HEK293T (cell line): ENCODE measurements around the gene RPRM.

Experiments
- CTCF ChIA-PET: fragments of 350-600 bp; formaldehyde crosslinking; extraction: SDS; loops from one replicate; lab custom pipeline; 2021; ENCODE audit warnings: antibody characterized with exemption, inconsistent platforms; lab: Yijun Ruan, JAX
- POLR2A ChIA-PET: fragments of 350-600 bp; formaldehyde crosslinking; extraction: SDS; loops from one replicate; lab custom pipeline; 2020; ENCODE audit warnings: antibody characterized with exemption, inconsistent platforms; lab: Yijun Ruan, JAX
- DNase-seq: peaks from one replicate; pipeline ENCODE4 v3.0.0; 2012; ENCODE audit warnings: mixed read lengths; ENCODE audit errors: extremely low spot score
- ARNT ChIP-seq: fragments of 450-650 bp; IDR thresholded peaks from 2 replicates; pipeline ENCODE4 v1.6.1; 2017; ENCODE audit warnings: mild to moderate bottlenecking
- BHLHE40 ChIP-seq: fragments of 450-650 bp; IDR thresholded peaks from 2 replicates; pipeline ENCODE4 v1.6.1; 2016; ENCODE audit warnings: mild to moderate bottlenecking, moderate library complexity, borderline replicate concordance
- CTBP1 ChIP-seq: fragments of 450-650 bp; IDR thresholded peaks from 2 replicates; pipeline ENCODE4 v1.6.1; 2016; ENCODE audit warnings: borderline replicate concordance
- ELF4 ChIP-seq: fragments of 450-650 bp; IDR thresholded peaks from 2 replicates; pipeline ENCODE4 v1.6.1; 2017; ENCODE audit warnings: antibody characterized with exemption
- FOXA1 ChIP-seq: fragments of 450-650 bp; IDR thresholded peaks from 2 replicates; pipeline ENCODE4 v1.6.1; 2016; ENCODE audit warnings: mild to moderate bottlenecking
- FOXK2 ChIP-seq: fragments of 450-650 bp; IDR thresholded peaks from 2 replicates; pipeline ENCODE4 v1.6.1; 2016; ENCODE audit warnings: mild to moderate bottlenecking
- FOXM1 ChIP-seq: fragments of 450-650 bp; IDR thresholded peaks from 2 replicates; pipeline ENCODE4 v1.6.1; 2017; ENCODE audit warnings: mild to moderate bottlenecking, borderline replicate concordance
- HDGF ChIP-seq: fragments of 450-650 bp; IDR thresholded peaks from 2 replicates; pipeline ENCODE4 v1.6.1; 2017; ENCODE audit warnings: antibody characterized with exemption, borderline replicate concordance
- L3MBTL2 ChIP-seq: fragments of 450-650 bp; conservative IDR thresholded peaks from 2 replicates; pipeline ENCODE4 v1.6.1; 2016; ENCODE audit warnings: mild to moderate bottlenecking
- LEF1 ChIP-seq: fragments of 450-650 bp; IDR thresholded peaks from 2 replicates; pipeline ENCODE4 v1.6.1; 2017; ENCODE audit warnings: mild to moderate bottlenecking, borderline replicate concordance
- NFRKB ChIP-seq: fragments of 450-650 bp; IDR thresholded peaks from 2 replicates; pipeline ENCODE4 v1.6.1; 2016; ENCODE audit warnings: mild to moderate bottlenecking, moderate library complexity
- PKNOX1 ChIP-seq: fragments of 450-650 bp; IDR thresholded peaks from 2 replicates; pipeline ENCODE4 v1.6.1; 2016
- SP1 ChIP-seq: fragments of 450-650 bp; IDR thresholded peaks from 2 replicates; pipeline ENCODE4 v1.6.1; 2017
- SUZ12 ChIP-seq: fragments of 450-650 bp; IDR thresholded peaks from 2 replicates; pipeline ENCODE4 v1.6.1; 2016; ENCODE audit warnings: mild to moderate bottlenecking
- TARDBP ChIP-seq: fragments of 450-650 bp; IDR thresholded peaks from 2 replicates; pipeline ENCODE4 v1.6.1; 2016
- ZNF384 ChIP-seq: fragments of 450-650 bp; IDR thresholded peaks from 2 replicates; pipeline ENCODE4 v1.6.1; 2016

RPRM gene

GRCh38 chr2:153497938-153498629 lies 19.5 kb upstream of the RPRM start:
- ChIA-PET CTCF (no interaction called here), POLR2A (no interaction called here)
- TF ChIP-seq ELF4, result no peak
- TF ChIP-seq FOXM1, result no peak
- no peak for TF ChIP-seq BHLHE40
- no peak for TF ChIP-seq TARDBP
- no peak for TF ChIP-seq SUZ12
- no peak for TF ChIP-seq PKNOX1
- TF ChIP-seq CTBP1, result no peak
- no peak for DNase-seq

- DNase-seq, result no peak
- ChIA-PET CTCF (no interaction called here), POLR2A (no interaction called here)
- TF ChIP-seq ARNT, result no peak
These were observed 17.2 kb upstream of the RPRM start for GRCh38 chr2:153495725-153496124.

GRCh38 chr2:153488072-153488471 lies 9.5 kb upstream of the RPRM start:
- TF ChIP-seq SP1 (no peak), L3MBTL2 (no peak), TARDBP (no peak), FOXK2 (no peak), ARNT (no peak), NFRKB (no peak), PKNOX1 (no peak), SUZ12 (no peak), FOXM1 (no peak), CTBP1 (no peak)
- ChIA-PET POLR2A (no interaction called here), CTCF (no interaction called here)
- no peak for DNase-seq

- no peak for DNase-seq
- POLR2A ChIA-PET, result no interaction called here
- TF ChIP-seq ELF4 (no peak), TARDBP (no peak), FOXA1 (no peak), L3MBTL2 (no peak), FOXM1 (no peak), LEF1 (no peak), FOXK2 (no peak), ARNT (no peak), NFRKB (no peak), PKNOX1 (no peak), HDGF (no peak), CTBP1 (no peak), BHLHE40 (no peak), SP1 (no peak), ZNF384 (no peak), SUZ12 (no peak)
- CTCF ChIA-PET, result no interaction called here
These were observed 8.9 kb upstream of the RPRM start for GRCh38 chr2:153487448-153487847.

- no peak for DNase-seq
- ChIA-PET POLR2A (no interaction called here), CTCF (interaction anchor here (0.8 to 1.6 kb wide), 3 partner anchors 41 to 345 kb away, joined by 3 to 10 read pairs (median 3); no protein-coding TSS in a partner anchor)
- TF ChIP-seq ARNT (no peak), CTBP1 (no peak), LEF1 (no peak), PKNOX1 (peak; percentile 51)
These were observed 1.0 kb upstream of the RPRM start for GRCh38 chr2:153479573-153479972.

GRCh38 chr2:153477636-153478288 lies 800 bp downstream of the RPRM start:
- DNase-seq, result peak; percentile 17
- ChIA-PET POLR2A (interaction anchor here (1.4 kb wide), 1 partner anchor 552 kb away, joined by 3 read pairs; no protein-coding TSS in a partner anchor), CTCF (interaction anchor here (0.7 to 1.6 kb wide), 3 partner anchors 8 to 315 kb away, joined by 3 to 10 read pairs (median 4); no protein-coding TSS in a partner anchor)

More at GRCh38 chr2:153477636-153478288, 800 bp downstream of the RPRM start:
- TF ChIP-seq PKNOX1 (no peak), SUZ12 (no peak), ZNF384 (no peak), ARNT (no peak), LEF1 (no peak)
